Measurements from ENCODE around the gene TESK1. TPM values are rescaled to one million over a fixed set of nuclear protein-coding genes. Genes with fewer than 3 reads are reported as not detected.
A peak's percentile ranks its signal among the peaks of the same experiment; 100 is the strongest.

TESK1 gene
- total RNA-seq, 1 experiment from 2014 or later, result 20.4 TPM

- Mint-ChIP-seq H3K27ac (no peak overlapping the region; the same call in 1 of the 2 replicates), H3K27me3 (ENCODE audit: low read depth) (peaks cover 5% of the 10 kb centered on the region), H3K4me1 (peaks cover 20% of the 10 kb centered on the region), H3K9me3 (peaks cover 4% of the 10 kb centered on the region; the same call in 1 of the 2 replicates), H3K36me3 (no peaks in the 10 kb centered on the region), H3K4me3 (no peak overlapping the region)
- TF ChIP-seq GABPB1 (CRISPR knock-in tag; IDR thresholded peaks at IDR 0.05), result no peak
- no peak for TF ChIP-seq ZNF263 (CRISPR knock-in tag; IDR thresholded peaks at IDR 0.05; ENCODE audit: low read depth)
- no peak for TF ChIP-seq ZNF512 (CRISPR knock-in tag; IDR thresholded peaks at IDR 0.05; ENCODE audit: borderline replicate concordance)
- TF ChIP-seq KAT7 (CRISPR knock-in tag; IDR thresholded peaks at IDR 0.05; ENCODE audit: borderline replicate concordance), result no peak
- TF ChIP-seq ATF6 (CRISPR knock-in tag; IDR thresholded peaks at IDR 0.05), result no peak
- TF ChIP-seq EMX1 (CRISPR knock-in tag; IDR thresholded peaks at IDR 0.05), result no peak
- no peak for TF ChIP-seq SP1 (CRISPR knock-in tag; conservative IDR thresholded peaks at IDR 0.05)
- TF ChIP-seq FOXK1 (CRISPR knock-in tag; IDR thresholded peaks at IDR 0.05), result no peak
- TF ChIP-seq USF2 (CRISPR knock-in tag; IDR thresholded peaks at IDR 0.05), result no peak
- TF ChIP-seq FOXP4 (CRISPR knock-in tag; IDR thresholded peaks at IDR 0.05), result no peak
- TF ChIP-seq ESRRA (CRISPR knock-in tag; IDR thresholded peaks at IDR 0.05; ENCODE audit: borderline replicate concordance), result no peak
- no peak for TF ChIP-seq USF1 (CRISPR knock-in tag; IDR thresholded peaks at IDR 0.05)
- TF ChIP-seq E2F4 (CRISPR knock-in tag; IDR thresholded peaks at IDR 0.05; ENCODE audit: borderline replicate concordance, low read depth), result no peak
- no peak for TF ChIP-seq GRHL2 (CRISPR knock-in tag; IDR thresholded peaks at IDR 0.05; ENCODE audit: insufficient replicate concordance, severe bottlenecking)
- TF ChIP-seq NR1H2 (CRISPR knock-in tag; IDR thresholded peaks at IDR 0.05), result no peak
- no peak for TF ChIP-seq ERG (CRISPR knock-in tag; IDR thresholded peaks at IDR 0.05)
- ATAC-seq, result no peak
- peak; percentile 36 for DNase-seq (ENCODE audit: low spot score)
- ChIA-PET CTCF (interaction anchor here (0.6 to 2.9 kb wide), 32 partner anchors 8 to 700 kb away, joined by 3 to 28 read pairs (median 4); partner anchors contain the start of genes ARHGEF39, CCDC107, CD72 and CREB3), POLR2A (interaction anchor here (1.0 kb wide), 1 partner anchor 76 kb away, joined by 3 read pairs; no protein-coding TSS in a partner anchor)
Observed at GRCh38 chr9:35599763-35600604, 5.1 kb upstream of the TESK1 start.
